Progenitor cell of endocrine pancreas (in vitro differentiated cells): ENCODE measurements around the gene TMTC4. TPM values are rescaled to one million over a fixed set of nuclear protein-coding genes. Genes with fewer than 3 reads are reported as not detected.

ENCODE experiments used
- DNase-seq: peaks from one replicate; pipeline ENCODE4 v3.0.0; 2021; ENCODE audit warnings: low spot score; ENCODE audit not compliant: unreplicated experiment
- H3K27ac Mint-ChIP-seq: 2 replicates; pipeline ENCODE4 v1.8.0; 2021; ENCODE audit warnings: mild to moderate bottlenecking, moderate library complexity, mixed read lengths
- H3K27me3 Mint-ChIP-seq: 2 replicates; pipeline ENCODE4 v1.8.0; 2021; ENCODE audit warnings: mixed read lengths
- H3K36me3 Mint-ChIP-seq: 2 replicates; pipeline ENCODE4 v1.8.0; 2022; ENCODE audit warnings: mixed read lengths; ENCODE audit not compliant: insufficient read depth
- H3K4me1 Mint-ChIP-seq: 2 replicates; pipeline ENCODE4 v1.8.0; 2021; ENCODE audit warnings: low read depth, mixed read lengths
- H3K4me3 Mint-ChIP-seq: 2 replicates; pipeline ENCODE4 v1.8.0; 2021; ENCODE audit warnings: low read depth, mild to moderate bottlenecking, moderate library complexity, mixed read lengths
- H3K9me3 Mint-ChIP-seq: 2 replicates; pipeline ENCODE4 v1.8.0; 2021; ENCODE audit warnings: low read depth, mixed read lengths
- CTCF ChIP-seq: fragments of 200-600 bp; sonication (generic); IDR thresholded peaks from one replicate; pipeline ENCODE4 v1.5.0; 2021; ENCODE audit warnings: antibody characterized with exemption, mild to moderate bottlenecking; ENCODE audit not compliant: unreplicated experiment
- total RNA-seq: library from RNA; stranded (reverse); gene quantifications from 2 replicates; pipeline ENCODE4 v1.2.1, GENCODE V29; 2021

TMTC4 gene
- total RNA-seq, 1 donor from 2014 or later: 52.7 TPM

DNA sequence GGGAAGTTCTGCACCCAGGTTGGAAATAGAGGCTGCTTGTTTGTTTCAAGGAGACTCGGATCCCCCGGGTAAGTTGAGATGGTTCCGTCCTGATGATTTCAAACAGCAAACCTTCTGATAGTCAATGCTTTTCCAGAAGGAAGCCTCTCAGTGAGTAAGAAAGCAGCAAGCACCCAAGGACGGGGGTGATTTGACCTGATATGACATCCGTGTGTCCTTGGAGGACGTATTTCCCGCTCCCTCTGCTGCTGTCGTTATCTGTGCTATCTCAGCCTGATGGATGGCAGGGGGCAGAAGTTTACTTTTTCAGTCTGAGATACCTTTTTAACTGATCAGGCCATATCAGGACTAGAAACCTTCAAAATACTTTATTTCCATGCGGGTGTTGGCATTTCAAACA is 80.3 kb downstream of the TMTC4 start:
- Mint-ChIP-seq H3K4me1 (peaks cover 5% of the 10 kb centered on the region), H3K27me3 (peaks cover 15% of the 10 kb centered on the region), H3K36me3 (no peaks in the 10 kb centered on the region), H3K4me3 (no peak overlapping the region), H3K9me3 (no peaks in the 10 kb centered on the region), H3K27ac (no peak overlapping the region)
- no peak for TF ChIP-seq CTCF
- no peak for DNase-seq

DNA sequence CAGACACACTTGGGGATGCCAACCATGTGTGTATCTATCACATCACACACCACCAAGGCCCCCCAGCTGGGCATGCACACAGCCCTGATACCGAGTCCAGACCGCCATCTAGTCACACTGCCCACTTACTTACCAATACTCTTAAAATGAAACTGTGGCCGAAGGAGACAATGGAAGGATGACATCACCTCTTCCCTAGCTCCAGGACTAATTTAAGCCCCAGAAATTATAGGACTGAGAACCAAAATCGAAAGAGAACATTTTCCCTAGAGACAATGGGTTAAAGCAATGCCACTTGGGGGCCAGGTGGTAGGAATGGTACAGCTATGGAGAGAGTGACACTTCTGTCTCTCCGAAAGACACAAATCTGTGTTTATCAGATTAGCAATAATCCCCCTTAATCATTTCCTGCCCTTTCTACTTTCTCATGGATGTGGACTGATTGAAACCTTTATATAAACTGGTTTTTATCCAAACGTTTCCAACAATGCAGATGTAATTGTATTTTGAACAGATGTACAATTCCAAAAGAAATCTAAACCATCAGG is 85.3 kb downstream of the TMTC4 start:
- DNase-seq: no peak
- Mint-ChIP-seq H3K27ac (no peak overlapping the region), H3K9me3 (no peaks in the 10 kb centered on the region), H3K4me1 (peaks cover 4% of the 10 kb centered on the region), H3K4me3 (peak overlapping the region; percentile 72), H3K27me3 (peaks cover 18% of the 10 kb centered on the region), H3K36me3 (no peaks in the 10 kb centered on the region)
- TF ChIP-seq CTCF: no peak

GRCh38 chr13:100588331-100589177 is 86.0 kb downstream of the TMTC4 start, which contains the start of gene GGACT:
TSS of gene GGACT (minus strand) at chr13:100588789. CDS start at chr13:100532591, 56,198 bp downstream.
- H3K36me3 Mint-ChIP-seq: no peaks in the 10 kb centered on the region
- TF ChIP-seq CTCF: peak; percentile 86
- peak within 1 kb of the TSS; percentile 72 for H3K4me3 Mint-ChIP-seq
- DNase-seq: peak; percentile 71
- H3K4me1 Mint-ChIP-seq: peaks cover 4% of the 10 kb centered on the region
- H3K27me3 Mint-ChIP-seq: peaks cover 12% of the 10 kb centered on the region
- no peak within 1 kb of the TSS for H3K27ac Mint-ChIP-seq
- H3K9me3 Mint-ChIP-seq: no peaks in the 10 kb centered on the region

- Mint-ChIP-seq H3K4me1 (no peaks in the 10 kb centered on the region), H3K4me3 (no peak overlapping the region), H3K27ac (no peak overlapping the region), H3K27me3 (peaks cover 8% of the 10 kb centered on the region), H3K9me3 (peaks cover 12% of the 10 kb centered on the region), H3K36me3 (peaks cover 5% of the 10 kb centered on the region)
- no peak for DNase-seq
- TF ChIP-seq CTCF: no peak
Observed at GRCh38 chr13:100584896-100585295, 89.7 kb downstream of the TMTC4 start.

DNA sequence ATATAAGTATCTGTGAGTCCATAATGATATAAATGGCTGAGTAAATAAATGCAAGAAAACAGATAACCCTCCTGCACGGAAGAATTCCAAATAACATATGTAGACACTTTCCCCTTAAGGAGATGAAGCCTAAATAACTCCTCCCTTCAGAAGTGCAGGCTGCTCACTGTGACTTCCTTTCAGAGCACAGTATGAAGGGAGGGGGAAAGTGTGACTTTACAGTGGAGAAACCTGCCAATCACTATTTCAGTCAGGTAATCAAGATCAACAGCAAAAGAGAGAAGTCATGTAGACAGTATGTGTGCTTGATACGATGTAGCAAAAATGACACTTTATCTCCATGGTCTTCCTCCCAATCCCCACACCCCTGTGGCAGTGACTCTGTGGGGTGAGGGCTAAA is 93.1 kb downstream of the TMTC4 start:
- no peak for TF ChIP-seq CTCF
- no peaks in the 10 kb centered on the region for H3K27me3 Mint-ChIP-seq
- DNase-seq: no peak
- peaks cover 12% of the 10 kb centered on the region for H3K9me3 Mint-ChIP-seq
- H3K36me3 Mint-ChIP-seq: peaks cover 5% of the 10 kb centered on the region
- H3K4me3 Mint-ChIP-seq: no peak overlapping the region
- H3K27ac Mint-ChIP-seq: no peak overlapping the region
- no peaks in the 10 kb centered on the region for H3K4me1 Mint-ChIP-seq
